Type B pancreatic cell (in vitro differentiated cells): ENCODE measurements around the gene ERF. TPM values are rescaled to one million over a fixed set of nuclear protein-coding genes. Genes with fewer than 3 reads are reported as not detected.

Experiments used
- DNase-seq: peaks from one replicate; pipeline ENCODE4 v3.0.0; 2021; ENCODE audit warnings: mixed read lengths; ENCODE audit not compliant: unreplicated experiment; ENCODE audit errors: extremely low spot score
- H3K27ac Mint-ChIP-seq: 2 replicates; pipeline ENCODE4 v1.8.0; 2021; ENCODE audit warnings: mild to moderate bottlenecking, mixed read lengths
- H3K27me3 Mint-ChIP-seq: 2 replicates; pipeline ENCODE4 v1.8.0; 2021; ENCODE audit warnings: mixed read lengths
- H3K36me3 Mint-ChIP-seq: 2 replicates; pipeline ENCODE4 v1.8.0; 2021; ENCODE audit warnings: mixed read lengths
- H3K4me1 Mint-ChIP-seq: one replicate; pipeline ENCODE4 v1.8.0; 2021; ENCODE audit warnings: mixed read lengths; ENCODE audit not compliant: unreplicated experiment
- H3K4me3 Mint-ChIP-seq: 2 replicates; pipeline ENCODE4 v1.8.0; 2021; ENCODE audit warnings: mild to moderate bottlenecking, mixed read lengths
- H3K9me3 Mint-ChIP-seq: 2 replicates; pipeline ENCODE4 v1.8.0; 2021; ENCODE audit warnings: mixed read lengths
- total RNA-seq: library from RNA; stranded (reverse); gene quantifications from 2 replicates; pipeline ENCODE4 v1.2.1, GENCODE V29; 2021; ENCODE audit warnings: low replicate concordance
- TF ChIP-seq, protein P1 (sequence below): fragments of 200-600 bp; sonication (generic); conservative IDR thresholded peaks from 2 replicates; pipeline ENCODE4 v1.5.0; 2021; ENCODE audit warnings: antibody characterized with exemption, mild to moderate bottlenecking

Gene ERF
- total RNA-seq, 1 donor from 2014 or later, result 78.9 TPM

DNA sequence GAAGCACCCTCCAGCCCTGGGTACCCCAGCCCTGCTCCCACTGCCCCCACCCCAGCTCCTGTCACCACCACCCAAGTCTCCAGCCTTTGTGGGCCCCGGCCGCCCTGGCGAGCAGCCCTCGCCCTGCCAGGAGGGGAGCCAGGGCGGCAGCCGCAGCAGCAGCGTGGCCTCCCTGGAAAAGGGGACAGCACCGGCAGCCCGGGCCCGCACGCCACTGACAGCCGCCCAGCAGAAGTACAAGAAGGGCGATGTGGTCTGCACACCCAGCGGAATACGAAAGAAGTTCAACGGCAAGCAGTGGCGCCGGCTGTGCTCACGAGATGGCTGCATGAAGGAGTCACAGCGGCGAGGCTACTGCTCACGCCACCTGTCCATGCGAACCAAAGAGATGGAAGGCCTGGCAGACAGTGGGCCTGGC is 18.1 kb upstream of the ERF start:
- TF ChIP-seq, protein P1, sequence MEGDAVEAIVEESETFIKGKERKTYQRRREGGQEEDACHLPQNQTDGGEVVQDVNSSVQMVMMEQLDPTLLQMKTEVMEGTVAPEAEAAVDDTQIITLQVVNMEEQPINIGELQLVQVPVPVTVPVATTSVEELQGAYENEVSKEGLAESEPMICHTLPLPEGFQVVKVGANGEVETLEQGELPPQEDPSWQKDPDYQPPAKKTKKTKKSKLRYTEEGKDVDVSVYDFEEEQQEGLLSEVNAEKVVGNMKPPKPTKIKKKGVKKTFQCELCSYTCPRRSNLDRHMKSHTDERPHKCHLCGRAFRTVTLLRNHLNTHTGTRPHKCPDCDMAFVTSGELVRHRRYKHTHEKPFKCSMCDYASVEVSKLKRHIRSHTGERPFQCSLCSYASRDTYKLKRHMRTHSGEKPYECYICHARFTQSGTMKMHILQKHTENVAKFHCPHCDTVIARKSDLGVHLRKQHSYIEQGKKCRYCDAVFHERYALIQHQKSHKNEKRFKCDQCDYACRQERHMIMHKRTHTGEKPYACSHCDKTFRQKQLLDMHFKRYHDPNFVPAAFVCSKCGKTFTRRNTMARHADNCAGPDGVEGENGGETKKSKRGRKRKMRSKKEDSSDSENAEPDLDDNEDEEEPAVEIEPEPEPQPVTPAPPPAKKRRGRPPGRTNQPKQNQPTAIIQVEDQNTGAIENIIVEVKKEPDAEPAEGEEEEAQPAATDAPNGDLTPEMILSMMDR, result no peak
- no peak overlapping the region for H3K27ac Mint-ChIP-seq
- peaks cover 28% of the 10 kb centered on the region for H3K4me1 Mint-ChIP-seq
- peak; percentile 63 for DNase-seq
- no peaks in the 10 kb centered on the region for H3K27me3 Mint-ChIP-seq
- no peaks in the 10 kb centered on the region for H3K9me3 Mint-ChIP-seq
- no peak overlapping the region for H3K4me3 Mint-ChIP-seq
- peaks cover 3% of the 10 kb centered on the region for H3K36me3 Mint-ChIP-seq

DNA sequence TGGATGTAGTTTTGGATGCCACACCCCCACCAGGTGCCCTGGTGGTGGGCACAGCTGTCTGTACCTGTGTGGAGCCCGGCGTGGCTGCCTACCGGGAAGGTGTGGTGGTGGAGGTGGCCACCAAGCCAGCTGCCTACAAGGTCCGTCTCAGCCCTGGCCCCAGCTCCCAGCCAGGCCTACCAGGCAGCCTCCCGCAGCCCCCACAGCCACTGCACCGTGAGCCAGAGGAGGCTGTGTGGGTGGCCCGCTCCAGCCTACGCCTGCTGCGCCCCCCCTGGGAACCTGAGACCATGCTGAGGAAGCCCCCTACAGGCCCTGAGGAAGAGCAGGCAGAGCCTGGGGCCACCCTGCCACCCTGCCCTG is 17.6 kb upstream of the ERF start:
- H3K9me3 Mint-ChIP-seq, result no peaks in the 10 kb centered on the region
- DNase-seq, result no peak
- no peak overlapping the region for H3K4me3 Mint-ChIP-seq
- peaks cover 3% of the 10 kb centered on the region for H3K36me3 Mint-ChIP-seq
- H3K4me1 Mint-ChIP-seq, result peaks cover 33% of the 10 kb centered on the region
- TF ChIP-seq, protein P1, result no peak
- no peak overlapping the region for H3K27ac Mint-ChIP-seq
- H3K27me3 Mint-ChIP-seq, result no peaks in the 10 kb centered on the region

DNA sequence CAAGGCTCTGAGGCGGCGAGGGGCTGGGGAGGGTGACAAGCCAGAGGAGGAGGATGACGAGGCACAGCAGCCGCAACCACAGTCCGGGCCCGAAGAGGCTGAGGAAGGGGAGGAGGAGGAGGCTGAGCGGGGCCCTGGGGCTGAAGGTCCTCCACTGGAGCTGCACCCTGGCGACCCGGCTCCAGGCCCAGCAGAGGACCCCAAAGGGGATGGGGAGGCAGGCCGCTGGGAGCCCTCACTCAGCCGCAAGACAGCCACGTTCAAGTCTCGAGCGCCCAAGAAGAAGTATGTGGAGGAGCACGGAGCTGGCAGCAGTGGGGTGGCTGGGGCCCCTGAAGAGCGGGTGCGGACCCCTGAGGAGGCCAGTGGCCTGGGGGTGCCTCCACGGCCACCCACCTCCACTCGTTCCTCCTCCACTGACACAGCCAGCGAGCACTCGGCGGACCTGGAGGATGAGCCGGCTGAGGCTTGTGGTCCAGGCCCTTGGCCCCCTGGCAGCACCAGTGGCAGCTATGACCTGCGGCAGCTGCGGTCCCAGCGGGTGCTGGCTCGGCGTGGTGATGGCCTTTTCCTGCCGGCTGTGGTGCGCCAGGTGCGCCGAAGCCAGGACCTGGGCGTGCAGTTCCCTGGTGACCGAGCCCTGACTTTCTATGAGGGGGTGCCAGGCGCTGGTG is 17.1 kb upstream of the ERF start:
- no peak overlapping the region for H3K4me3 Mint-ChIP-seq
- no peaks in the 10 kb centered on the region for H3K27me3 Mint-ChIP-seq
- H3K36me3 Mint-ChIP-seq, result peaks cover 3% of the 10 kb centered on the region
- no peak for DNase-seq
- TF ChIP-seq, protein P1, result no peak
- no peak overlapping the region for H3K27ac Mint-ChIP-seq
- H3K4me1 Mint-ChIP-seq, result peaks cover 36% of the 10 kb centered on the region
- H3K9me3 Mint-ChIP-seq, result no peaks in the 10 kb centered on the region

DNA sequence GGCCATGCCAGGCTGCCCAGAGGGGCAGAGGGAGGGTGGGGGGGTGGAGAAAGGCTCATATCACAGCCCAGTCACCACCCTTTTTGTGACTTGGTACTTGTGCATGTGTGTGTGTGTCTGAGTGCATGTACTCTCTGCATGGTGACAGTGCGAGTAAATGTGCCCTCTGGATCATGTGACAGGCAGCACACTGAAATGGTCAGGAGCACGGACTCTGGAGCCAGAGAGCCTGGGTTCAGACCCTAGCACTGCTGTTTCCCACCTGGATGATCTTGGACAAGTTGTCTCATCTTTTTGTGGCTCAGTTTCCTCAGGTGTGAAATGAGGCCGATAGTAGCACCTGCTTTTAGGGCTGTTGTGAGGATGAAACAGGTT is 16.1 kb upstream of the ERF start:
- Mint-ChIP-seq H3K9me3 (no peaks in the 10 kb centered on the region), H3K4me3 (peak overlapping the region; percentile 75), H3K27ac (no peak overlapping the region), H3K36me3 (peaks cover under 1% of the 10 kb centered on the region), H3K4me1 (peaks cover 32% of the 10 kb centered on the region), H3K27me3 (no peaks in the 10 kb centered on the region)
- TF ChIP-seq, protein P1, result no peak
- DNase-seq, result no peak

DNA sequence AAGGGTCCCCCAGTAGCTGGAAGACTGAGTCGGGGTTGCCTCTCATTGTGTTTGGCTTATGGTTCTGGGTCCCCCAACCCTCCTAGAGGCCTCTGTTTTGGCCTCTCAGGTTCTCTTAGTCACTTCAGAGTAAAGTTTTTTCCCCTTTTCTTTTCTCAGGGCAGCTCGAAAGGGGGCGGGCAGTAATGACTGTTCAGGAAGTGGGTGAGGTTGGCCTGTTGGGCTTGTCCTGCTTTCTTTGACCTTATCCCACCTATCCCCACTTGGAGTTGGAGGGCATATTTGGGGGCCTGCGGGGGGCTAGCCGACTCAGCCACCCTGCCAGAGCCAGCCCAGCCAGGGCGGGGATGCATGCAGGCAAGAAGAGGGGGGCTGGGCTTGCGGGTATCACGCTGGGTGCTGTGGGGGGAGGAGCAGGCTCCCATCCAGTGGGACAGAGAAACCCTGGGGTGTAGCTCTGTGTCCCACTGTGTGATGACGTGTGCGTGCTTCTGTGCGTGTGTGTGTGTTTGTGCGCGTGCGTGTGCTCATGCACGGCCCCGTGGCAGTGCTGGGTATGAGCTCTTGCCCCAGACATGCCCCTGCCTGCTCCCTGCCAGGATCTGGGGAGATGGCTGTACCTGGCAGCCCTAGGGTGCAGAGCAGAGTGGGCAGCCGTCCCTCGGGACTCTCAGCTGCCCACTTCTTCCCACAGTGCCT is 15.6 kb upstream of the ERF start:
- Mint-ChIP-seq H3K4me3 (no peak overlapping the region), H3K27ac (no peak overlapping the region), H3K9me3 (no peaks in the 10 kb centered on the region), H3K36me3 (no peaks in the 10 kb centered on the region), H3K27me3 (no peaks in the 10 kb centered on the region), H3K4me1 (peaks cover 34% of the 10 kb centered on the region)
- TF ChIP-seq, protein P1, result no peak
- no peak for DNase-seq
